Large intestine (tissue), 3 donors: ENCODE data around the gene BTD. TPM values are rescaled to one million over a fixed set of nuclear protein-coding genes. Genes with fewer than 3 reads are reported as not detected.

Experiments
- DNase-seq, 2 donors: peaks; one replicate each; pipeline versions ENCODE4 v3.0.0 to v3.0.0-alpha.2; 2013
- H3K27ac ChIP-seq: one replicate; pipeline ENCODE4 v1.5.1; 2013; ENCODE audit warnings: low read length
- H3K27me3 ChIP-seq: 2 replicates; pipeline ENCODE4 v1.6.1; 2013; ENCODE audit warnings: low read length; ENCODE audit not compliant: control insufficient read depth, insufficient read depth
- H3K36me3 ChIP-seq: 2 replicates; pipeline ENCODE4 v1.6.1; 2013; ENCODE audit warnings: low read length; ENCODE audit not compliant: control insufficient read depth, insufficient read depth
- H3K4me1 ChIP-seq: one replicate; pipeline ENCODE4 v1.6.1; 2013; ENCODE audit warnings: low read length; ENCODE audit not compliant: control insufficient read depth, insufficient read depth
- H3K4me3 ChIP-seq: one replicate; pipeline ENCODE4 v1.5.1; 2013; ENCODE audit warnings: low read length
- H3K9me3 ChIP-seq: one replicate; pipeline ENCODE4 v1.6.1; 2013; ENCODE audit warnings: mild to moderate bottlenecking, low read depth, low read length, moderate library complexity; ENCODE audit not compliant: control insufficient read depth
- WGBS: methylation state at CpG from one replicate; pipeline ENCODE4 v1.1.5; 2013; ENCODE audit warnings: low lambda C conversion rate; ENCODE audit not compliant: insufficient coverage; 5-methylcytosine and 5-hydroxymethylcytosine counted together
- polyA plus RNA-seq: library from polyadenylated mRNA; unstranded; fragments of 120-200 nt; gene quantifications from one replicate; pipeline ENCODE4 v1.2.1, GENCODE V29; 2013

BTD gene
- polyA plus RNA-seq, 1 donor: 27.8 TPM

DNA sequence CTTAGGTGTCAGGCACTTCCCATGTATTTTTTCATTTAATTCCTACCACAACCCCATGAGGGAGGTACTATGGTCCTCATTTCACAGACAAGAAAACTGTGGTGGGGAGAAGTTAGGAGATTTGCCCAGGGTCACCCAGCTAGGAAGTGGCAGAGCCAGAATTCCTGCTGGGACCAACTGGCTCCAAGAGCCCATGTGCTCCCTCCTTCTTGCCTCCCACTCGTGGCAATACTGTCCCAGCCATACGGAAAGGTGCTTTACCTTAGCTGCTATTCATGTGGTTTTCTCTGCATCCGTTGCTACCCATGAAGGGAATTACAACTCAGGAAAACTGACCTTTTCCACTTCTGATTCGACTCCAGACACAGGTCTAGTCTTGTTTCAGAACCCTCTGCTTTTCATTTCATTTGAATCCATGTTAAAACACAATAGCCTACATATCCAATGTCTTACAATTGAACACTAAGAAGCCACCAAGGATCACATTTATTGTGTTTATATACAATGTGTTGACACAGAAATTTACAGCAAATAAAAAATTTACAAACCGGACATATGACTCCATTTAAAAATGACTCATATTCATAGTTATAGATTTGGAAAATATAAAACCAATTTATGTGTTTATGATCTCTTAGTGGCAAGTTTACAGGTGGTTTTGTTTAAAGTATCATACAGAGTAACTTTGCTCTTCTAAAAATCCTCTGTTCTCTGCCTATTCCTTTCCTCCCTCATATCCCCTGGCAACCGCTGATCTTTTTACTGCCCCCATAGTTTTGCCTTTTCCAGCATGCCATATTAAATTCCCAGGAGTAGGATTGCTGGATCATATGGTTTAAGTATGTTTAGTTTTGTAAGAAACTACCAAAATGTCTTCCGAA is 58.8 kb downstream of the BTD start:
- DNase-seq: no peak
- no peaks in the 10 kb centered on the region for H3K27me3 ChIP-seq
- H3K27ac ChIP-seq: no peak overlapping the region
- no peaks in the 10 kb centered on the region for H3K36me3 ChIP-seq
- no peaks in the 10 kb centered on the region for H3K4me1 ChIP-seq
- 83% methylated on average over 1 of the region's 7 CpGs for WGBS
- H3K9me3 ChIP-seq: peaks cover 3% of the 10 kb centered on the region
- no peak overlapping the region for H3K4me3 ChIP-seq

DNA sequence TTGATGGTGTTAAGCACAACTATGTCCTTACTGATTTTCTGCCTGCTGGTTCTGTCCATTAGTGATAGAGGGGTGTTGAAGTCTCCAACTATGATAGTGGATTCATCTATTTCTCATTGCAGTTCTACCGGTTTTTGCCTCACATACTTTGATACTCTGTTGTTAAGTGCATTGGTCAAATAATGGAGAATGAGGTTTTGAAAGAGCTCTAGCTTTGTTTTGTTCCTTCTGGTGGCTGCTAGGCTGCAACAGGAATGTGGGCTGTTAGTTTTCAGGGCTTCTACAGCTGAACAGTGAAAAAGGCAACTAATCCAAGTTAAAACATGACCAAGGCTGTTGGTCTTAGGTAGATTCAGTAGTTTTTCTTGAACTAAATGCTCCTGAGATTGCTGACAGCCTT is 62.6 kb downstream of the BTD start:
- Histone ChIP-seq H3K9me3 (no peaks in the 10 kb centered on the region), H3K27me3 (no peaks in the 10 kb centered on the region), H3K4me3 (no peak overlapping the region), H3K27ac (no peak overlapping the region), H3K4me1 (no peaks in the 10 kb centered on the region), H3K36me3 (peaks cover 9% of the 10 kb centered on the region)
- 100% methylated on average over 1 of the region's 1 CpG for WGBS
- DNase-seq: no peak

DNA sequence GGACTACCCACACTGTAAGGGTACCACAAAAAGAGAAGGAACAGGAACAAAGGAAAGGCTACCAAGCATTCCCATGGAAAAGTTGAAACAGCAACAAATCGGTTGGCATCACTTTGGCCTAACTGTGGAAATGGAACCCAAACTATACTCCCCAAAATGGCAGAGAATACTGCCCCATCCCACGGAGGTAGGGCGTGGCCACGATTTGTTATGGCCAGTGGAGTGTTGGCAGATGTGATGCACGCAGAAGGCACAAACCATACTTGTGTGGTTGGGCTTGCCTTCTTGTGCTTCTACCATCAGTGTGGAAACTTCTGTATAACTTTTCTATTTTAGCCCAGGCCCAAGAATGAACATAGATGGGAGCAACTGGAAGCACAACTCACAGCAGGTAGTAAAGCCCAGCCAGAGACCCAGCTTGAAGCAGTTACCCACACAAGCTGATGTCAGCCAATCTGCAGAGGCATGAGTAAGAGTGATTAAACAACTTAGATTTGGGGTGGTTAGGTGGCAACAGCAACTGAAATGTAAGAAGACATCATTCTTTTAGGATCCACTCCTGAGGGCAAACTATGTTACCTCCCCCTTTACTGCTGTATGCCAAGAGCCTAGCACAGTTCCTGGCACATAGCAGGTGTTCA is 64.1 kb downstream of the BTD start:
- no peaks in the 10 kb centered on the region for H3K4me1 ChIP-seq
- no CpG with 5 or more reads among the region's 5 CpGs for WGBS
- no peak overlapping the region for H3K4me3 ChIP-seq
- H3K9me3 ChIP-seq: no peaks in the 10 kb centered on the region
- H3K36me3 ChIP-seq: peaks cover 14% of the 10 kb centered on the region
- no peak for DNase-seq
- H3K27me3 ChIP-seq: no peaks in the 10 kb centered on the region
- H3K27ac ChIP-seq: no peak overlapping the region

DNA sequence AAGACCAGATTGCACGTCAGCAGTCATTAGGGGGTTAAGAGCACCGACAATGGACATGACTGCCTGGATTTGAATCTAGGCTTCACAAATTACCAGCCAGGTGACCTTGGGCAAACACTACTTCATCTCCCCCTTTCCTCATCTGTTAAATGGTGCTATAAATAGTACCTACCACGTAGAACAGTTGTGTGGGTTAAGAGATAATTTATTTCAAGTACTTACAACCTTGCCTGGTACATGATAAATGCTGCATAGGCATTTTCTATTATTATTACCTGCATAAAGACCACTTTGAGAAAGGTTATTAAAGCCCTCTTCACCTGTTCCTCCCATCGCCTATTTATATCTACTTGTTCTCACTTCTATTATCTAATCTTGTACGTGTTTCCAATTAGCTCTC is 64.7 kb downstream of the BTD start:
- Histone ChIP-seq H3K27me3 (no peaks in the 10 kb centered on the region), H3K4me3 (no peak overlapping the region), H3K4me1 (no peaks in the 10 kb centered on the region), H3K27ac (no peak overlapping the region), H3K36me3 (peaks cover 17% of the 10 kb centered on the region), H3K9me3 (no peaks in the 10 kb centered on the region)
- 92% methylated on average over 2 of the region's 5 CpGs for WGBS
- no peak for DNase-seq

DNA sequence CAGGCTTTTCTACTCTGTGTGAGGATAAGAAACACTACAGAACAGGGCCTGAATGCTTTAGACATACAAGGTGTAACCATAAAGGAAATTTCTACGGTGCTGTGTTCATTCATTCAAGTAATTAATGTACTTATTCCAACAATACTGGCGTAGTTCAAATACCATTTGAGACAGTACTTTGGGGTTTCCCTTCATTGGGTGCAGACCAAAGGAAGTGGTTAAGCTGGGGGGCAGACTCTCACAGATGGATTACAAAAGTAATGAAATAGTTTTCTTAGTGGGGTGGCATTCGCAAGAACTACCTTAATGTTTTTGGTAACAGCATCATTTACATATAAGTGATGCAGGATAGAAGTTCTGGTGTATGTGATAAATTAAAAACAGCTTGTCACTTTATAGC is 65.9 kb downstream of the BTD start:
- DNase-seq: no peak
- WGBS: no CpG with 5 or more reads among the region's 3 CpGs
- H3K27me3 ChIP-seq: no peaks in the 10 kb centered on the region
- no peak overlapping the region for H3K4me3 ChIP-seq
- H3K36me3 ChIP-seq: peaks cover 21% of the 10 kb centered on the region
- H3K9me3 ChIP-seq: no peaks in the 10 kb centered on the region
- H3K27ac ChIP-seq: no peak overlapping the region
- no peaks in the 10 kb centered on the region for H3K4me1 ChIP-seq

DNA sequence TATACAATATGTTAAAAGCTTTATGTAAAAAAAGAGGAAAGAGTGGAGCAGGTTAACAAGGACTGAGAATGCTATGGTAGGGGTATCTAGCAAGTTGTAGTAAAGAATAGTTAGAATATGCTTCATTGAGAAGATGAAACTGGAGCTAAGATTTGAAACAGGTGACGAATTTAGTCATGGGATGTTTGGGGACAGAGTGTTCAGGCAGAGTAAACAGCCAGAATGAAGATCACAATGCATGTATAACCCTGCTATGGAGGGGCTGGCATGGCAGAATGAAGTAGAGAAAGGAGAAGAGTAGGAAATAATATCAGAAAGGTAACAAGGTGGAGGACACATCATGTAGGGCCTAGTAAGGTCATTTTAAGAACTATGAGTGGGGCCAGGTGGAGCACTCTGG is 72.0 kb downstream of the BTD start:
- WGBS: 100% methylated on average over 1 of the region's 1 CpG
- no peaks in the 10 kb centered on the region for H3K9me3 ChIP-seq
- no peak overlapping the region for H3K4me3 ChIP-seq
- H3K27me3 ChIP-seq: no peaks in the 10 kb centered on the region
- no peak overlapping the region for H3K27ac ChIP-seq
- no peak for DNase-seq
- H3K4me1 ChIP-seq: no peaks in the 10 kb centered on the region
- H3K36me3 ChIP-seq: peaks cover 51% of the 10 kb centered on the region

DNA sequence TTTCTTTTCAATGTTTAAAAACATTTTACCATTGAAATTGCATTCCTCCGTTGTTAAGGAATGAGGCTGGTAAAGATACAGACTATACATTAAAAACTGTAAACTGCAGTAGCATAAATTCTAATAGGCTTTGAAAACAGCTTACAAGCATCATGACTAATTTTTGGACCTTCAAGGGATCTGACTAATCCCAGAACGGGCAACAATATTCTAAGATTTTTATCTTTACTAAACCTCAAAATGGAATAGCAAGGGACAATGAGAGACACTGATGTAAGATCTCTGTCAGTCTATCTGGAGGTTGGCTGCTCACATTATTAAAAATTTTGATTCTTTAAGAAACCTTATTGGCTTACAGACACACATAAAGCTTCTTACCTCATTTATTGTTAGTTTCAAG is 74.7 kb downstream of the BTD start:
- Histone ChIP-seq H3K27me3 (no peaks in the 10 kb centered on the region), H3K9me3 (no peaks in the 10 kb centered on the region), H3K27ac (no peak overlapping the region), H3K4me3 (no peak overlapping the region), H3K36me3 (peaks cover 56% of the 10 kb centered on the region), H3K4me1 (no peaks in the 10 kb centered on the region)
- DNase-seq: no peak
- WGBS: 100% methylated on average over 1 of the region's 2 CpGs

DNA sequence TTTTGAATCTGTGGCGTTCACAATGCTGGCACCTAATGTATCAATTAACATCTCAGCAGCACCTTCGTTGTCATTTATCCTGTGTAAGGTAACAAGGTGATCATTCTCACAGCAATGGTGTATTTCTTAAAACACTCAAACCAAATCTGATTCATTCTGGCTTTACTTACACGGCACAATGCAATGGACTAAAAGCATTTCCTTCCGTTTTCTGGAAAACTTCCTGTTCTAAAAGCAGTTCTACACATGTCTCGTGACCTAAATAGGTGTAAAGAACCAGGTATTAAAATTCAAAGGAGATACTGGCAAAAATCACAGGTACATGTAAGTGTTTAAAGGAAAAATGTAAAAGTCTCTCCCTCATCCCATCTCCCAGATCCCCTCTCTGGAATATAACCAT is 77.8 kb downstream of the BTD start:
- no peaks in the 10 kb centered on the region for H3K9me3 ChIP-seq
- no peak for DNase-seq
- 100% methylated on average over 4 of the region's 5 CpGs for WGBS
- no peaks in the 10 kb centered on the region for H3K27me3 ChIP-seq
- H3K4me3 ChIP-seq: no peak overlapping the region
- no peak overlapping the region for H3K27ac ChIP-seq
- peaks cover 42% of the 10 kb centered on the region for H3K36me3 ChIP-seq
- H3K4me1 ChIP-seq: no peaks in the 10 kb centered on the region

DNA sequence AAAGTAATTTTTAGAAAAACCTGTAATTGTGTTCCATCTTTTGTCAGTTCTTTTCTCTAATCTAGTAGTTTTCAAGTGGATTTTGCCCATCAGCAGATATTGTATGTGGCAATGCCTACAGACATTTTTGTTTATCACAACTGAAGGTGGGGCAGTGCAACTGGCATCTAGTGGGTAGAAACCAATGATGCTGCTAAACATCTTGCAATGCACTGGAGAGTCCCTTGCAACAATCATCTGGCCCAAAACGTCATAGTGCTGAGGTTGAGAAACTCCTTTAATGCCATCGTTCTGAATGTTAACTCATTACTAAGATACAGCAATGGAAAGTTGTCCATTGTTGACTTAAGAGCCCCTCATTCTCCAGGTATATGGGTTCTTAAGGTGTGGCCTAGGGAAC is 80.1 kb downstream of the BTD start:
- WGBS: no CpG with 5 or more reads among the region's 2 CpGs
- Histone ChIP-seq H3K4me1 (no peaks in the 10 kb centered on the region), H3K27ac (no peak overlapping the region), H3K4me3 (no peak overlapping the region), H3K27me3 (no peaks in the 10 kb centered on the region), H3K36me3 (peaks cover 42% of the 10 kb centered on the region), H3K9me3 (no peaks in the 10 kb centered on the region)
- DNase-seq: no peak

DNA sequence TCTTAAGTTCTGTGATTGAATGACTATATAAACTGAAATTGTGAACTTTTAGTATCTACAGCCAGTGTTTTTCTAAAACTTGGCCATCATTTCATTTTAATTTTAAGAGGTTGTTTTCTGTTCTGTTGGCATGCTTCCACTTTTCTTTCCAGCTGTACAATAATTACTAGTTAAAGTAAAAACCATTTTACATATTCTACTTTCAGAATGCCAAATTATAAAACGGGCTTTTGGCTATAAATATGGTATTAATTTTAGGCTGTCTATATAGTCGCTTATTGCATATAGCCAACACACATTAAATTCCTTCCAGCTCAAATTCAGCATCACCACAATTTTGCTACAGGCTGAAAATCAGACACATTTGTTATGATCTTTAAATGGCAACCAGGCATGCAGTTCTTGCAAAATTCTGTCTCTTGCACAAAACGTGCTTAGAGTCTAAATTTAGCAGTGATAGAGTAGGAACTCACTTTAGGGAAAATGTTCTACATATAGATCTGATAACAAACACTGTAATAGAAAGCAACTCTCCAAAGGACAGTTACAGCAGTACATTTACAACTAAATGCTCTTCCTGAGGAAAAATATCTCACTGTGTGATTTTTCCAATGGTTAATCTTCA is 81.1 kb downstream of the BTD start:
- no peaks in the 10 kb centered on the region for H3K9me3 ChIP-seq
- H3K27me3 ChIP-seq: no peaks in the 10 kb centered on the region
- no peak overlapping the region for H3K4me3 ChIP-seq
- no peak for DNase-seq
- peaks cover 37% of the 10 kb centered on the region for H3K36me3 ChIP-seq
- WGBS: 80% methylated on average over 1 of the region's 3 CpGs
- no peaks in the 10 kb centered on the region for H3K4me1 ChIP-seq
- H3K27ac ChIP-seq: no peak overlapping the region
